Endothelial cell of umbilical vein (primary cell): ENCODE data around the gene TEX55. TPM values are rescaled to one million over a fixed set of nuclear protein-coding genes. Genes with fewer than 3 reads are reported as not detected.

Experiments used
- BruUV-seq: library from RNA; stranded (reverse); fragments of 400-500 nt; replicated peaks from 2 replicates; lab custom pipeline; 2021; lab: Mats Ljungman, UMichigan
- CTCF ChIA-PET: fragments of 300-600, 350-600 bp; sonication (Branson Sonifier 250); formaldehyde crosslinking; loops from one replicate; lab custom pipeline; 2021; ENCODE audit warnings: antibody characterized with exemption, inconsistent platforms; lab: Charles Lee
- POLR2A ChIA-PET: fragments of 300-600, 350-600 bp; sonication (Branson Sonifier 250); formaldehyde crosslinking; loops from one replicate; lab custom pipeline; 2021; ENCODE audit warnings: antibody characterized with exemption, inconsistent platforms; lab: Charles Lee
- DNase-seq: peaks from one replicate; pipeline ENCODE4 v3.0.0-alpha.2; 2011; ENCODE audit warnings: low read depth, low spot score
- FAIRE-seq: peaks from 2 replicates; lab custom pipeline; 2011; peaks lifted over from hg19 to GRCh38; lab: Jason Lieb, UNC
- H2AFZ ChIP-seq: 2 replicates; pipeline ENCODE4 v1.6.0; 2012; ENCODE audit warnings: low read depth, low read length, control low read depth, inconsistent platforms
- H3K27ac ChIP-seq: 2 replicates; pipeline ENCODE4 v1.5.1; 2011; ENCODE audit warnings: low read depth, mild to moderate bottlenecking, control low read depth, low read length, moderate library complexity; ENCODE audit not compliant: insufficient read depth
- H3K27me3 ChIP-seq, 2 experiments: 2 replicates each; pipeline versions ENCODE4 v1.6.0 to v1.6.1; 2011; ENCODE audit warnings: low read length in 2 of 2, mixed read lengths in 1 of 2; ENCODE audit not compliant: control insufficient read depth in 2 of 2, insufficient read depth in 2 of 2
- H3K36me3 ChIP-seq, 2 experiments: 2 replicates in 1 of 2; 3 replicates in 1 of 2; pipeline ENCODE4 v1.5.1; 2011; ENCODE audit warnings: low read length in 2 of 2, mild to moderate bottlenecking in 1 of 2, moderate library complexity in 1 of 2; ENCODE audit not compliant: control insufficient read depth in 2 of 2, insufficient read depth in 2 of 2; ENCODE audit errors: extremely low read depth in 1 of 2
- H3K4me1 ChIP-seq: 3 replicates; pipeline ENCODE4 v1.5.1; 2011; ENCODE audit warnings: mild to moderate bottlenecking, low read length; ENCODE audit not compliant: control insufficient read depth, insufficient read depth; ENCODE audit errors: extremely low read depth
- H3K4me2 ChIP-seq: 2 replicates; pipeline ENCODE4 v1.6.1; 2011; ENCODE audit warnings: low read length, control low read depth, mixed read lengths; ENCODE audit not compliant: insufficient read depth
- H3K4me3 ChIP-seq, 3 experiments: fragments of 200-600 bp in 1 of 3; sonication (generic), shearing (Covaris generic) in 1 of 3; replicated peaks in 1 of 3; 2 replicates each; pipeline ENCODE4 v1.5.1; 2011 to 2016; ENCODE audit warnings: control low read depth in 3 of 3, low read length in 3 of 3, mild to moderate bottlenecking in 2 of 3, inconsistent platforms in 1 of 3, low read depth in 1 of 3, moderate library complexity in 1 of 3; ENCODE audit not compliant: insufficient read depth in 1 of 3
- H3K79me2 ChIP-seq: 2 replicates; pipeline ENCODE4 v1.6.0; 2012; ENCODE audit warnings: low read length, inconsistent platforms; ENCODE audit not compliant: control insufficient read depth, insufficient read depth
- H3K9ac ChIP-seq: replicated peaks from 2 replicates; pipeline ENCODE3; 2011; ENCODE audit warnings: low read length, control low read depth; ENCODE audit not compliant: insufficient read depth; ENCODE audit errors: extremely low read depth
- H3K9me1 ChIP-seq: replicated peaks from 3 replicates; pipeline ENCODE4 v1.6.0; 2011; ENCODE audit warnings: mild to moderate bottlenecking, low read length; ENCODE audit not compliant: control insufficient read depth, insufficient read depth; ENCODE audit errors: extremely low read depth
- H3K9me3 ChIP-seq: replicated peaks from 2 replicates; pipeline ENCODE4 v1.5.1; 2012; ENCODE audit warnings: low read length, inconsistent platforms; ENCODE audit not compliant: control insufficient read depth, insufficient read depth
- H4K20me1 ChIP-seq: replicated peaks from 2 replicates; pipeline ENCODE3; 2011; ENCODE audit warnings: mild to moderate bottlenecking, low read length; ENCODE audit not compliant: control insufficient read depth, insufficient read depth; ENCODE audit errors: extremely low read depth
- EZH2 ChIP-seq: IDR thresholded peaks from 2 replicates; pipeline ENCODE4 v1.6.1; 2012; ENCODE audit warnings: borderline replicate concordance, low read depth, mild to moderate bottlenecking, moderate library complexity, low read length, inconsistent platforms; ENCODE audit not compliant: severe bottlenecking
- FOS ChIP-seq: IDR thresholded peaks from 2 replicates; pipeline ENCODE4 v1.6.1; 2011; ENCODE audit warnings: mild to moderate bottlenecking, low read length, moderate library complexity, borderline replicate concordance; ENCODE audit not compliant: insufficient read depth
- GATA2 ChIP-seq: IDR thresholded peaks from 2 replicates; pipeline ENCODE4 v1.7.0; 2011; ENCODE audit warnings: low read depth, mild to moderate bottlenecking, moderate library complexity, mixed read lengths, low read length; ENCODE audit not compliant: insufficient read length, insufficient read depth
- JUN ChIP-seq: IDR thresholded peaks from 2 replicates; pipeline ENCODE4 v1.6.1; 2011; ENCODE audit warnings: borderline replicate concordance, low read depth; ENCODE audit not compliant: insufficient read length, insufficient read depth
- MAX ChIP-seq: IDR thresholded peaks from 2 replicates; pipeline ENCODE4 v1.6.1; 2011; ENCODE audit not compliant: insufficient read depth, insufficient read length
- MYC ChIP-seq: IDR thresholded peaks from one replicate; pipeline ENCODE4 v1.6.1; 2011; ENCODE audit warnings: mild to moderate bottlenecking, low read depth, low read length
- POLR2A ChIP-seq: IDR thresholded peaks from 2 replicates; pipeline ENCODE4 v1.6.1; 2012; ENCODE audit warnings: low read depth, mild to moderate bottlenecking, control low read depth, low read length
- POLR2AphosphoS5 ChIP-seq: IDR thresholded peaks from 2 replicates; pipeline ENCODE4 v1.6.1; 2012; ENCODE audit warnings: low read depth, mild to moderate bottlenecking, control low read depth, low read length, moderate library complexity; ENCODE audit not compliant: insufficient read depth
- dilution Hi-C: fragments of 300-500 bp; cut with MboI; formaldehyde crosslinking; loops from one replicate; pipeline ENCODE4 v1.15.0; 2019; ENCODE audit warnings: low sequenced_read_pairs; ENCODE audit not compliant: extremely low pct_ligation_motif_present
- intact Hi-C: fragments of 100-400 bp; cut with micrococcal nuclease; formaldehyde crosslinking; loops from one replicate; pipeline ENCODE4 v1.10.0; 2022
- polyA plus RNA-seq, 4 experiments: library from polyadenylated mRNA; depleted of rRNA in 3 of 4; stranded (reverse) in 3 of 4; unstranded in 1 of 4; fragments of >200 nt; gene quantifications; 2 replicates each; pipeline versions ENCODE4 v1.2.1 to v1.2.3, GENCODE V29; 2011 to 2012; ENCODE audit warnings: missing spikeins in 1 of 4
- total RNA-seq: library from RNA; stranded (reverse); gene quantifications from 2 replicates; pipeline ENCODE4 v1.2.3, GENCODE V29; 2021
- TF ChIP-seq, protein P1 (sequence below), 2 donors: IDR thresholded peaks; 1 replicate in 1 of 2; 2 replicates in 1 of 2; pipeline ENCODE4 v1.5.1; 2011; ENCODE audit warnings: low read length in 2 of 2, mild to moderate bottlenecking in 2 of 2, moderate library complexity in 2 of 2, control low read depth in 1 of 2, inconsistent platforms in 1 of 2, low read depth in 1 of 2; ENCODE audit not compliant: insufficient read depth in 1 of 2; ENCODE audit errors: extremely low read depth in 1 of 2

TEX55 gene
- total and polyA plus RNA-seq, 2 donors (not counting 3 experiments of a cell fraction or from before 2014, with no cell fraction given) = not detected

GRCh38 chr3:119099785-119100184, 46.2 kb upstream of the TEX55 start:
- no peak overlapping the region for H3K9ac ChIP-seq
- no peaks in the 10 kb centered on the region for H3K9me3 ChIP-seq
- intact Hi-C loops (no loop called here), dilution Hi-C loops (no loop called here)
- no peak overlapping the region for H3K4me2 ChIP-seq
- no peaks in the 10 kb centered on the region for H3K36me3 ChIP-seq
- no peaks in the 10 kb centered on the region for H3K79me2 ChIP-seq
- ChIA-PET CTCF (interaction anchor here (8.8 kb wide), 1 partner anchor 219 kb away, joined by 331 read pairs; no protein-coding TSS in a partner anchor), POLR2A (no interaction called here)
- H3K9me1 ChIP-seq = no peaks in the 10 kb centered on the region
- DNase-seq (no peak), FAIRE-seq (no peak)
- no peaks in the 10 kb centered on the region for H3K4me1 ChIP-seq
- no TSS peak for BruUV-seq
- no peaks in the 10 kb centered on the region for H4K20me1 ChIP-seq
- H3K27me3 ChIP-seq = no peaks in the 10 kb centered on the region
- H2AFZ ChIP-seq = no peak overlapping the region
- no peak overlapping the region for H3K27ac ChIP-seq
- TF ChIP-seq MYC (no peak), POLR2A (no peak), JUN (no peak), MAX (no peak), POLR2AphosphoS5 (no peak), FOS (no peak), EZH2 (no peak), GATA2 (no peak)
- TF ChIP-seq, protein P1, sequence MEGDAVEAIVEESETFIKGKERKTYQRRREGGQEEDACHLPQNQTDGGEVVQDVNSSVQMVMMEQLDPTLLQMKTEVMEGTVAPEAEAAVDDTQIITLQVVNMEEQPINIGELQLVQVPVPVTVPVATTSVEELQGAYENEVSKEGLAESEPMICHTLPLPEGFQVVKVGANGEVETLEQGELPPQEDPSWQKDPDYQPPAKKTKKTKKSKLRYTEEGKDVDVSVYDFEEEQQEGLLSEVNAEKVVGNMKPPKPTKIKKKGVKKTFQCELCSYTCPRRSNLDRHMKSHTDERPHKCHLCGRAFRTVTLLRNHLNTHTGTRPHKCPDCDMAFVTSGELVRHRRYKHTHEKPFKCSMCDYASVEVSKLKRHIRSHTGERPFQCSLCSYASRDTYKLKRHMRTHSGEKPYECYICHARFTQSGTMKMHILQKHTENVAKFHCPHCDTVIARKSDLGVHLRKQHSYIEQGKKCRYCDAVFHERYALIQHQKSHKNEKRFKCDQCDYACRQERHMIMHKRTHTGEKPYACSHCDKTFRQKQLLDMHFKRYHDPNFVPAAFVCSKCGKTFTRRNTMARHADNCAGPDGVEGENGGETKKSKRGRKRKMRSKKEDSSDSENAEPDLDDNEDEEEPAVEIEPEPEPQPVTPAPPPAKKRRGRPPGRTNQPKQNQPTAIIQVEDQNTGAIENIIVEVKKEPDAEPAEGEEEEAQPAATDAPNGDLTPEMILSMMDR (IDR thresholded peaks at IDR 0.05; ENCODE audit: extremely low read depth in 1 of 2, insufficient read depth in 1 of 2, low read depth in 1 of 2, low read length in 2 of 2) = no peak
- H3K4me3 ChIP-seq = no peak overlapping the region
